HG02852 (cell line): ENCODE data around the gene MTERF2.

Source experiments
- ATAC-seq: cut with Tn5 transposase; IDR thresholded peaks from one replicate; pipeline ENCODE4 v1.9.1; 2021; ENCODE audit warnings: mild to moderate bottlenecking, moderate library complexity; ENCODE audit not compliant: unreplicated experiment

MTERF2 gene

GRCh38 chr12:106994579-106995220, 7.8 kb upstream of the MTERF2 start:
- ATAC-seq: no peak

DNA sequence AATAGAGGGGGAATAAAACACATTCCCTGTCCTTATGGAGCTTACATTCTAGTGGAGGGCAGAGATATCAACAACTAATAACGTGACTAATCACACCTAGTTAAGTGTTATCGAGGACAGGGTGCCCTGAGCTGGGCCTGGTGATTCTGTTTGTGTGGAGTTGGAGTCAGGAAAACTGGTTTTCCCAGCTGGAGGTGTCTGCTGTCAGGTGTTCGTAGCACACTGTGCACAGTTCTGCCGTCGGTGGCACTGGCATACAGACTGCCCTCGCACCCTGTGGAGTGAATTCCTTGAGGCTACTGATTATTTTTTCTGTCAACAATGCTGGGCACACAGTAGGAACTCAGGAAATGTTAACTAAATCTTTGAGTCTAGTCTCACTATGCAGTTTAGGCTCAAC, 900 bp upstream of the MTERF2 start:
- no peak for ATAC-seq

DNA sequence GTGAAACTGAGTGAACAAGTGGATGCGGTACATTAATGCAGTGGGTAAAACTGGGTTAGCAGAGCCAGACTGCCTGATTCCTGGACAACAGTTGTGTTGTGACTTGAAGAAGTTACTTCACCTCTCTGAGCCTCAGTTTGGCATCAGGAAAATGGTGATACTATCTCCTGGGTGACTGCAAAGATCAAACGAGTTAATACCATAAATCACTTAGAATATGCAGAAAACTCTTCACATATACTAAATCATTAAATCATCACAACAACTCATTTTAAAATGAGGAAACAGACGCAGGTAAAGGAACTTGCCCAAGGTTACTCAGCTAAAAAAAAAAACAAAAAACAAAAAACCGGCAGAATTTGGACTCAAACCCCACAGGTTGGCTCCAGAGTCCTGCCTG, 811 bp downstream of the MTERF2 start:
- no peak for ATAC-seq

DNA sequence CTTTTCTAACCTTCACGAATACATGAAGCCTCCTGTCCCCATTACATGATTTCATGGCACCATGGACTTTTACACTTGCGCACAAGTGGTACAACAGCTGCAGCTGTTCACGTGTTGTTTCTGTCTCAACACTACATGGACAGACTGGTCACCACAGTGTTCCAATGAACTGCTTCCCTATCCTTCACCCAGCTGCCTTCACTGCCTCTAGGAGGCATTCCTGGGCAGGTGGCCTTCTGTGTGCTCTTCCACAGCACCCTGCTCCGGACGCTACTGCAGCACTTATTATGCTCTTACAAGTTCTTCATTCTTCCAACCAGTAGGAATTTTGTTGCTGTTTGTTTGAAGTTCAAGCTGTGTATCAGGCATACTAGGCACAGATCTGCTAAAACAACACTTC, 1.5 kb downstream of the MTERF2 start:
- ATAC-seq: no peak

DNA sequence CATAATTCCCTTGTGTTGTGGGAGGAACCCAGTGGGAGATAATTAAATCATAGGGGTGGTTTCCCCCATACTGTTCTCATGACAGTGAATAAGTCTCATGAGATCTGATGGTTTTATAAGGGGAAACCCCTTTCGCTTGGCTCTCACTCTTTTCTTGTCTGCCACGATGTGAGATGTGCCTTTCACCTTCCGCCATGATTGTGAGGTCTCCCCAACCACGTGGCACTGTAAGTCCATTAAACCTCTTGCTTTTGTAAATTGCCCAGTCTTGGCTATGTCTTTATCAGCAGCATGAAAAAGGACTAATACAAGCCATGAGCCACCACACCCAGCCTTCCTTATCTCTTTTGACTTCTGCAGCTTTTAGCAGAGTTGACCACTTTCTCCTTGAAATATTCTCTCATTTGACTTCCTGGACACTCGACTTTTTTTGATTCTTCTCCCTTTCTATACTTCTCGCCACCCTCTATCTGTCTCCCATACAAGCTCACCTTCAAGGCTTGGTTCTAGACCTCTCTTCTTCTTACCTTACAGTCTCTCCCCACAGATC, 2.3 kb downstream of the MTERF2 start:
- ATAC-seq: no peak

GRCh38 chr12:106982229-106982628, 4.7 kb downstream of the MTERF2 start:
- no peak for ATAC-seq

GRCh38 chr12:106981788-106982187, 5.2 kb downstream of the MTERF2 start:
- ATAC-seq: no peak

DNA sequence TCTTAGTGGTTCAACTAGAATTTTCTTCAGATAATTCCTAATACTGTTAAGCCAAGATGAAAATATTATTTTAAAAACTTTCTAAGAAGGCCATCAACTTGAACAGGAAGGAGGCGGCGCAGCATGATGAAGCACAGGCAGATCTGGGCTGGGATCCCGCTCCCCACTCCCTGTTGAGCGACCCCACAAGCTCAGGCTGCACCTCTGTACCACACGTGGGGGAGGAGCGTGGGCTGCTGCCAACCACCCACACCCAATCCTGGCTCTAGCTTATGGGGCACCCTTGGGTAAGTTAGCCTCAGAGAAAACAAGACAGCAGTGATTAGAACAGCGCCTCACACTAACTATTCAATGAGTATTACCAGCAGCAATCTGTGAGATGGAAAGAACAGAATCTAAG, 6.0 kb downstream of the MTERF2 start:
- ATAC-seq: no peak

DNA sequence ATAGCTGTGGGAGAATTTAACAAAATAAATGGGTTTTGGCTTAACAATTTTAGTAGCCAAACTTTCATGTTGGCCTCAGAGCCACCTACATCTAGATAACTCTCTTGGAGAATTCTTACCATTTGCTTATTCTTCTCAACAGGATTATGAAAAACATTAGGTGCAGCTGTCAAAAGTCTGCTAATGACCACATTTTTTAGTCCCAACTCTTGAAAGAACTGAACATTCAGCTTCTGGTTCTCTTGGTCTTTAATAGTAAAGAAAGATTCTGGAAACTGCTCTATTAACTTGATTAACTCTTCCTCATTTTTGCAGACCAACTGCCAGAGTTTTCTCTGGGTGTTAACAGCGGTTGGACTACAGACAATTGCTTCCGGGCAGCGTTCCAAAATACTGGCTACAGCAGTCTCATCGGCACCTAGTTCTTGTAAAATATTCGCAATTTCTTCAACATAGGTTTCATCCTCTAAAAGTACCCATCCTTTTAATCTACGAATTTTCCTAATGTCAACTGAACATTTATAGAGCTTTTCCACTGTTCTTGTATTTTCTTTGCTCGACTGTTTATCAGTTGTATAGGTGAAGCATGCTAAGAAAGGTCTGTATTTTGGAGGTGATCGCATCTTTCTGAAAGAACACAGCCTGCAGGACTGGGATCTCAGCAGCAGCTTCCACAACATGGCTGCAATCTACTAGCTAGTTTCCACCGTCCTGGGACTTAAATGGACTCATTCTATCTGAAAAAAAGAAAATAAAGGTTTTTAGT, 8.7 kb downstream of the MTERF2 start:
- no peak for ATAC-seq

DNA sequence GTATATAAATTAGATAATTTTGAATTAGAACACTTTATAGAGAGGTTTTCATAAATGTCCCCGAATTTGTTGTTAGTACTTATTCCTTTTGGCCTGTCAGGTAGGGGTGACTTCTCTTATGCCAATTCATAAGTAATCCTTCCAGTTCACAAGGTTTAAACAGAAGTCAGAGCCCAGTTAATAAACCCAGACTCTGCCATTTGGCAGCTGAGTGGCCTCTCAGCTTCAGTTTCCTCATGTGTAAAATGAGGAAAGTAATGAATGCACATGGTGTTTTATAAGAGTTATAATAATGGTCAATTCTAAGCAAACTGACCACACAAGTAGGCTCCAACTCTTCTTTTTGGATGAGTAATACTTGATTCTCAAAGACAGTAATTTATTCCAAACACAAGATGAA, 10.3 kb downstream of the MTERF2 start:
- ATAC-seq: no peak

- no peak for ATAC-seq
These were observed 10.8 kb downstream of the MTERF2 start for GRCh38 chr12:106975993-106976658.

DNA sequence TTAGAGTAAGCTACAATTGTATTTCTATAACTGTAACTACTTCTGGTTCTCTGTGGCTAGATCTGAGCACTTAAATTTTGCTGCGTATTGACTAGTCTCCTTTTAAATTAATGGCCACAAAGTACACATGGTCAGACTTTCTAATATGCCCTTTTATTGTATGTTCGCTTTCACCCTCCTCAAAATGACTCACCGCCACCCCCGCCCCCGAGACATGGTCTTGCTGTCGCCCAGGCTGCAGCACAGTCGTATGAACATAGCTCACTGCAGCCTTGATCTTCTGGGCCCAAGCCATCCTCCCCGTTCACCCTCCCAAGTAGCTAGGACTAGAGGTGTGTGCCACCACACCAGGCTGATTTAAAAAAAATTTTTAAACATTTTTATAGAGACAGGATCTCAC, 11.8 kb downstream of the MTERF2 start:
- ATAC-seq: no peak

- ATAC-seq: peak; percentile 62
These were observed 12.4 kb downstream of the MTERF2 start for GRCh38 chr12:106974511-106974910.

- ATAC-seq: no peak
These were observed 13.4 kb downstream of the MTERF2 start for GRCh38 chr12:106973545-106973944.

DNA sequence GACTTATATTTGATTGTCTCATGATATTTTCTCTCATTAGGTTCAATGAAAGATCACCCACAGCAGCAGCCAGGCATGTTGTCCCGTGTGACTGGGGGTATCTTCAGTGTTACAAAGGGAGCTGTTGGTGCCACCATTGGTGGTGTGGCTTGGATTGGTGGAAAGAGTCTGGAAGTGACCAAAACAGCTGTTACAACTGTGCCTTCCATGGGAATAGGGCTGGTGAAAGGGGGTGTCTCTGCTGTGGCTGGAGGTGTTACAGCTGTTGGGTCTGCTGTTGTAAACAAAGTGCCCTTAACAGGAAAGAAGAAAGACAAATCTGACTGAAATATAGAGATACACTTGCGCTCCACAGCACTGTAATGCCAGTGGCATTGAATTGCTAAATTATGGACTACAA, 15.9 kb downstream of the MTERF2 start:
- no peak for ATAC-seq

- ATAC-seq: no peak
These were observed 22.4 kb downstream of the MTERF2 start for GRCh38 chr12:106964526-106964925.

GRCh38 chr12:106962286-106962685, 24.7 kb downstream of the MTERF2 start:
- no peak for ATAC-seq

DNA sequence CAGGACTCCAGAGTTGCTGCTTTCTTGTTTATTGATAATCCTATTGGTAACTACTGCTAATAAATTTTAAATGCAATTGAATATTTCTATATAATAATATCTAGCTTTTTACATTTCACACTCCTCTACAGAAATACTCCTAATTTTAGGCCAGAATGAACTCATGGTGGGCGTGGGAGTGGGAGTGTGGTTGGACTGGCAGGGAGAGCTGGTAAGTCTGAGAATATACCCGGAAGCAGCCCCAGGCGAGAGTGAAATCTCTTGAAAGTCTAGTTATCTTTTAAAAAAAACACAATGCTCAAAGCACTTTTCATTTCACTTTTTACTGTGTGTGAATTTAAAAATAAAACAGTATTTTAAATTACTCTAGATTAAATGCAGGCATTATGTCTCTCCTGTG, 26.5 kb downstream of the MTERF2 start:
- no peak for ATAC-seq

- ATAC-seq: no peak
These were observed 29.4 kb downstream of the MTERF2 start for GRCh38 chr12:106957583-106957982.

- peak; percentile 32 for ATAC-seq
These were observed 30.8 kb downstream of the MTERF2 start for GRCh38 chr12:106956048-106956578.

DNA sequence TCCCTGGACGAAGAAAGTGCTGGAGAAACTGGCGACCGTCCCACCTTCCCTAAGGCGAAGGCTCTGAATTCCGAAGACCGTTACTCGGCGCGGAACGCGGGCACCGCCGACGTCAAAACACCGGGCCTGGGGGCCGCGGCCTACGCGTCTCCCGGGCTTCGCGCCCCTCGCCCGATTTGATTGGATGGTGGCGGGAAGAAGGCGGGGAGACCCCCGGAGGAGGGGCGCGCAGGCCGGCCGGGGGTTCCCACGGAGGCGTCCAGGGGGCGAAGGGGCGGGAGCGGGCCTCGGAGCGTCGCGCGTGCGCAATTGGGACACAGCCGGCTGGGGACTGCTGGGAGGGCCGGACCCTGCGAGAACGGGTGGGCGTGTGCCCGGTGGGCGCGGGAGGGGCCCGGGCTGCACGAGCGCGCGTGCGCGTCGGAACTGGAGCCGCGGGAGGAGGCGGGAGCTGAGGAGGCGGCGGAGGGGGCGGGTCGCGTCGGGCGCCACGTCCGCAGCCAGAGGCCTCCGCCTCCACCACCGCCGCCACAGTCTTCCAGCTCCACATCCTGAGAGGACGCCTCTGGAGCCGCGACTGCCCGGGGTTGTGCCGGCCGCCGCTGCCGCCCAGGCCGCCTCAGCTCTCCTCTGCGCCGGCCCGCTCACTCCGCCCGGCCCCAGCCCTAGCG, 31.4 kb downstream of the MTERF2 start, which contains the start of gene TMEM263:
TSS of gene TMEM263 (plus strand) at position 531 of the 671 bp plus-strand sequence. CDS start 11,210 bp downstream, outside the sequence.
- ATAC-seq: peak; percentile 76
